Neural progenitor cell (in vitro differentiated cells): ENCODE results near the gene LRRC10. TPM values are rescaled to one million over a fixed set of nuclear protein-coding genes. Genes with fewer than 3 reads are reported as not detected.

Experiments used
- DNase-seq: peaks from one replicate; pipeline ENCODE4 v3.0.0-alpha.2; 2016; ENCODE audit warnings: low spot score
- H2AFZ ChIP-seq: fragments of 200-600 bp; sonication (generic); replicated peaks from 2 replicates; pipeline ENCODE4 v1.6.1; 2016; ENCODE audit warnings: antibody characterized with exemption
- H3F3A ChIP-seq: fragments of 200-600 bp; sonication (generic); 2 replicates; pipeline ENCODE4 v1.6.1; 2016; ENCODE audit warnings: antibody characterized with exemption, low read depth
- H3K27ac ChIP-seq: fragments of 200-600 bp; sonication (generic); 2 replicates; pipeline ENCODE4 v1.5.1; 2016; ENCODE audit warnings: mild to moderate bottlenecking
- H3K27me3 ChIP-seq: fragments of 200-600 bp; sonication (generic); 2 replicates; pipeline ENCODE4 v1.6.1; 2016; ENCODE audit warnings: mild to moderate bottlenecking, moderate library complexity
- H3K36me3 ChIP-seq: fragments of 200-600 bp; sonication (generic); 2 replicates; pipeline ENCODE4 v1.5.1; 2016
- H3K4me1 ChIP-seq: fragments of 200-600 bp; sonication (generic); 2 replicates; pipeline ENCODE4 v1.6.1; 2016; ENCODE audit warnings: mixed run types
- H3K4me2 ChIP-seq: fragments of 200-600 bp; sonication (generic); 2 replicates; pipeline ENCODE4 v1.6.1; 2016
- H3K4me3 ChIP-seq: fragments of 200-600 bp; sonication (generic); 2 replicates; pipeline ENCODE4 v1.5.1; 2016
- H3K79me2 ChIP-seq: fragments of 200-600 bp; sonication (generic); 2 replicates; pipeline ENCODE4 v1.6.1; 2016; ENCODE audit warnings: low read depth
- H3K9ac ChIP-seq: fragments of 200-600 bp; sonication (generic); 2 replicates; pipeline ENCODE4 v1.6.1; 2016
- H3K9me3 ChIP-seq: fragments of 200-600 bp; sonication (generic); 2 replicates; pipeline ENCODE4 v1.5.1; 2016; ENCODE audit warnings: low read depth
- H4K20me1 ChIP-seq: fragments of 200-600 bp; sonication (generic); 2 replicates; pipeline ENCODE4 v1.6.1; 2016; ENCODE audit warnings: low read depth
- H3K27ac Mint-ChIP-seq: 3 replicates; pipeline ENCODE4 v1.8.0; 2021; ENCODE audit warnings: mixed read lengths
- H3K27me3 Mint-ChIP-seq: 2 replicates; pipeline ENCODE4 v1.8.0; 2022; ENCODE audit warnings: low read depth, mild to moderate bottlenecking, inconsistent platforms, moderate library complexity, mixed read lengths; ENCODE audit not compliant: insufficient read depth
- H3K36me3 Mint-ChIP-seq: 3 replicates; pipeline ENCODE4 v1.8.0; 2021; ENCODE audit warnings: mixed read lengths
- H3K4me1 Mint-ChIP-seq: 3 replicates; pipeline ENCODE4 v1.8.0; 2021; ENCODE audit warnings: mixed read lengths
- H3K4me3 Mint-ChIP-seq: 3 replicates; pipeline ENCODE4 v1.8.0; 2021; ENCODE audit warnings: mild to moderate bottlenecking, moderate library complexity, mixed read lengths
- H3K9me3 Mint-ChIP-seq: 3 replicates; pipeline ENCODE4 v1.8.0; 2020; ENCODE audit warnings: mixed read lengths
- CTCF ChIP-seq: fragments of 200-600 bp; sonication (generic); IDR thresholded peaks from 2 replicates; pipeline ENCODE4 v1.5.1; 2017; ENCODE audit warnings: antibody characterized with exemption, mild to moderate bottlenecking
- EZH2 ChIP-seq: fragments of 200-600 bp; sonication (generic); IDR thresholded peaks from 2 replicates; pipeline ENCODE4 v1.6.1; 2017; ENCODE audit warnings: antibody characterized with exemption, mild to moderate bottlenecking, moderate library complexity
- EZH2phosphoT487 ChIP-seq: fragments of 200-600 bp; sonication (generic); IDR thresholded peaks from 2 replicates; pipeline ENCODE4 v1.6.1; 2017; ENCODE audit warnings: antibody characterized with exemption
- total RNA-seq: library from RNA; depleted of rRNA; stranded (reverse); fragments of >200 nt; gene quantifications from 2 replicates; pipeline ENCODE4 v1.2.3, GENCODE V29; 2015; ENCODE audit warnings: low replicate concordance

Gene LRRC10
- total RNA-seq, 1 donor from 2014 or later = not detected

- no peak overlapping the region for H3K27ac ChIP-seq
- no peaks in the 10 kb centered on the region for H3K79me2 ChIP-seq
- no peaks in the 10 kb centered on the region for H4K20me1 ChIP-seq
- H3K27me3 Mint-ChIP-seq = no peaks in the 10 kb centered on the region
- DNase-seq = no peak
- H3K36me3 ChIP-seq = no peaks in the 10 kb centered on the region
- no peaks in the 10 kb centered on the region for H3K27me3 ChIP-seq
- TF ChIP-seq EZH2phosphoT487 (no peak), CTCF (no peak), EZH2 (no peak)
- no peak overlapping the region for H3K4me3 ChIP-seq
- H3K4me1 ChIP-seq = no peaks in the 10 kb centered on the region
- no peaks in the 10 kb centered on the region for H3K36me3 Mint-ChIP-seq
- no peaks in the 10 kb centered on the region for H3K9me3 ChIP-seq
- no peaks in the 10 kb centered on the region for H3F3A ChIP-seq
- peaks cover 10% of the 10 kb centered on the region for H3K4me1 Mint-ChIP-seq
- no peak overlapping the region for H3K4me3 Mint-ChIP-seq
- no peak overlapping the region for H3K4me2 ChIP-seq
- H3K27ac Mint-ChIP-seq = no peak overlapping the region
- no peak overlapping the region for H3K9ac ChIP-seq
- H3K9me3 Mint-ChIP-seq = no peaks in the 10 kb centered on the region
- H2AFZ ChIP-seq = no peak overlapping the region
Measured at GRCh38 chr12:69651922-69652321, 41.2 kb upstream of the LRRC10 start.

- Histone ChIP-seq H3K27me3 (no peaks in the 10 kb centered on the region), H4K20me1 (no peaks in the 10 kb centered on the region), H3K9ac (no peak overlapping the region), H2AFZ (no peak overlapping the region), H3K36me3 (no peaks in the 10 kb centered on the region), H3K4me3 (no peak overlapping the region), H3K79me2 (no peaks in the 10 kb centered on the region), H3K4me1 (no peaks in the 10 kb centered on the region), H3K27ac (no peak overlapping the region), H3K9me3 (no peaks in the 10 kb centered on the region), H3F3A (no peaks in the 10 kb centered on the region), H3K4me2 (no peak overlapping the region)
- Mint-ChIP-seq H3K4me3 (no peak overlapping the region), H3K9me3 (no peaks in the 10 kb centered on the region), H3K27me3 (no peaks in the 10 kb centered on the region), H3K4me1 (peaks cover 7% of the 10 kb centered on the region), H3K36me3 (no peaks in the 10 kb centered on the region), H3K27ac (no peak overlapping the region)
- TF ChIP-seq EZH2 (no peak), CTCF (no peak), EZH2phosphoT487 (no peak)
- no peak for DNase-seq
Measured at GRCh38 chr12:69649529-69649928, 38.8 kb upstream of the LRRC10 start.

GRCh38 chr12:69648476-69648875 lies 37.8 kb upstream of the LRRC10 start:
- Mint-ChIP-seq H3K4me3 (no peak overlapping the region), H3K27me3 (no peaks in the 10 kb centered on the region), H3K4me1 (peaks cover 7% of the 10 kb centered on the region), H3K36me3 (no peaks in the 10 kb centered on the region), H3K27ac (no peak overlapping the region), H3K9me3 (no peaks in the 10 kb centered on the region)
- Histone ChIP-seq H3K79me2 (no peaks in the 10 kb centered on the region), H3K36me3 (no peaks in the 10 kb centered on the region), H3K9me3 (no peaks in the 10 kb centered on the region), H3K4me2 (no peak overlapping the region), H3K27ac (no peak overlapping the region), H3K4me3 (no peak overlapping the region), H4K20me1 (no peaks in the 10 kb centered on the region), H2AFZ (no peak overlapping the region), H3K9ac (no peak overlapping the region), H3K27me3 (no peaks in the 10 kb centered on the region), H3K4me1 (no peaks in the 10 kb centered on the region), H3F3A (no peaks in the 10 kb centered on the region)
- DNase-seq = no peak
- TF ChIP-seq CTCF = no peak
- TF ChIP-seq EZH2 = no peak
- no peak for TF ChIP-seq EZH2phosphoT487

- no peaks in the 10 kb centered on the region for H3K9me3 ChIP-seq
- H3K27me3 ChIP-seq = no peaks in the 10 kb centered on the region
- H2AFZ ChIP-seq = peak overlapping the region; percentile 52
- no peak overlapping the region for H3K9ac ChIP-seq
- no peaks in the 10 kb centered on the region for H4K20me1 ChIP-seq
- no peak overlapping the region for H3K4me3 ChIP-seq
- DNase-seq = no peak
- no peaks in the 10 kb centered on the region for H3K4me1 ChIP-seq
- H3K36me3 ChIP-seq = no peaks in the 10 kb centered on the region
- Mint-ChIP-seq H3K4me3 (no peak overlapping the region), H3K27me3 (no peaks in the 10 kb centered on the region), H3K4me1 (peaks cover 7% of the 10 kb centered on the region), H3K27ac (no peak overlapping the region), H3K9me3 (no peaks in the 10 kb centered on the region), H3K36me3 (no peaks in the 10 kb centered on the region)
- H3K79me2 ChIP-seq = no peaks in the 10 kb centered on the region
- H3K27ac ChIP-seq = no peak overlapping the region
- TF ChIP-seq CTCF = no peak
- no peak for TF ChIP-seq EZH2
- H3F3A ChIP-seq = no peaks in the 10 kb centered on the region
- H3K4me2 ChIP-seq = no peak overlapping the region
Measured at GRCh38 chr12:69647178-69647577, 36.5 kb upstream of the LRRC10 start.
